Panc1 (cell line): Measurements from ENCODE around the gene GALNT13.

ENCODE experiments used
- CTCF ChIP-seq: fragments of 450-650 bp; IDR thresholded peaks from 2 replicates; pipeline ENCODE4 v1.5.1; 2017; ENCODE audit warnings: mild to moderate bottlenecking
- POLR2AphosphoS5 ChIP-seq: IDR thresholded peaks from 2 replicates; pipeline ENCODE4 v1.6.1; 2012; ENCODE audit warnings: mild to moderate bottlenecking, low read depth, low read length, moderate library complexity
- REST ChIP-seq, 2 experiments: IDR thresholded peaks; 2 replicates each; pipeline ENCODE4 v1.6.1; 2011 to 2012; ENCODE audit warnings: low read depth in 2 of 2, control low read depth in 1 of 2, low read length in 1 of 2, mild to moderate bottlenecking in 1 of 2, moderate library complexity in 1 of 2; ENCODE audit not compliant: insufficient read depth in 1 of 2

DNA sequence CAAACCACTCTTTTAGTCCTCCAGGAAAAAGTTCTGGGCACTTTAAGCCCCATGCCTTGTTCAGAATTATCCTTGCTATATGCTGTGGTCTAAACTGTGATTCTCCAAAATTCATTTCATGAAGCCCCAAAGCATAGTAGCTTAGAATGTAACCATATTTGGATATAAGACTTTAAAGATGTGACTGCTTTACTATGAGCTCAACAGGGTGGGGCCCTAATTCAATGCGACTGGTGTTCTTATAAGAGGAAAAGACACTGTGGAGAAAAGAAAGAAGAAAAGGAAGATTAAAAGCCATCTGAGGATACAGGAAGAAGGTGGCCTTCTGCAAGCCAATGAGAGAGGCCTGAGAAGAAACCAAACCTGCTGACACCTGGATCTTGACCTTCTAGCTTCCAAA, 174.8 kb downstream of the GALNT13 start:
- TF ChIP-seq POLR2AphosphoS5 (no peak), REST (IDR thresholded peaks at IDR 0.05; ENCODE audit: insufficient read depth in 1 of 2, low read depth in 2 of 2, low read length in 1 of 2) (no peak), CTCF (no peak)
